HL-60 (cell line): ENCODE results near the gene KRT14.

Source experiments
- DNase-seq, 2 experiments: peaks; one replicate each; pipeline ENCODE4 v3.0.0-alpha.2; 2010 to 2020; ENCODE audit warnings: low read depth in 1 of 2, low spot score in 1 of 2
- H3K27ac ChIP-seq: fragments of 250-450 bp; sonication (Bioruptor Pico); replicated peaks from 2 replicates; pipeline ENCODE4 v1.5.1; 2020; ENCODE audit warnings: mild to moderate bottlenecking, moderate library complexity
- H3K27me3 ChIP-seq: fragments of 250-450 bp; sonication (Bioruptor Pico); 2 replicates; pipeline ENCODE4 v1.5.1; 2021; ENCODE audit warnings: mild to moderate bottlenecking, moderate library complexity; ENCODE audit not compliant: insufficient read depth, poor library complexity, severe bottlenecking
- H3K4me3 ChIP-seq: replicated peaks from 2 replicates; pipeline ENCODE4 v1.5.1; 2011; ENCODE audit warnings: mild to moderate bottlenecking, control low read depth, low read length; ENCODE audit not compliant: insufficient read depth
- CTCF ChIP-seq: IDR thresholded peaks from one replicate; pipeline ENCODE4 v1.5.1; 2011; ENCODE audit warnings: low read length, control low read depth, inconsistent platforms; ENCODE audit not compliant: insufficient read depth
- GABPA ChIP-seq: IDR thresholded peaks from 2 replicates; pipeline ENCODE4 v1.6.1; 2012; ENCODE audit warnings: low read depth
- POLR2AphosphoS5 ChIP-seq: IDR thresholded peaks from 2 replicates; pipeline ENCODE4 v1.6.1; 2012; ENCODE audit warnings: low read depth
- REST ChIP-seq: IDR thresholded peaks from 2 replicates; pipeline ENCODE4 v1.6.1; 2012; ENCODE audit warnings: low read depth; ENCODE audit not compliant: insufficient replicate concordance
- SPI1 ChIP-seq: IDR thresholded peaks from 2 replicates; pipeline ENCODE4 v1.6.1; 2012; ENCODE audit warnings: low read depth, mild to moderate bottlenecking, borderline replicate concordance

KRT14 gene

GRCh38 chr17:41633556-41634199 lies 47.0 kb upstream of the KRT14 start:
- Histone ChIP-seq H3K27ac (no peak overlapping the region), H3K27me3 (no peaks in the 10 kb centered on the region), H3K4me3 (no peak overlapping the region)
- no peak for DNase-seq
- no peak for TF ChIP-seq POLR2AphosphoS5
- no peak for TF ChIP-seq CTCF

GRCh38 chr17:41632482-41633105 lies 45.9 kb upstream of the KRT14 start:
- Histone ChIP-seq H3K4me3 (no peak overlapping the region), H3K27me3 (no peaks in the 10 kb centered on the region), H3K27ac (no peak overlapping the region)
- TF ChIP-seq SPI1, result no peak
- no peak for TF ChIP-seq POLR2AphosphoS5
- no peak for TF ChIP-seq CTCF
- no peak for TF ChIP-seq GABPA
- no peak for TF ChIP-seq REST
- DNase-seq, result no peak

- TF ChIP-seq CTCF, result no peak
- TF ChIP-seq SPI1, result no peak
- TF ChIP-seq POLR2AphosphoS5, result no peak
- TF ChIP-seq REST, result no peak
- TF ChIP-seq GABPA, result no peak
- H3K27ac ChIP-seq, result no peak overlapping the region
- no peak for DNase-seq
- H3K4me3 ChIP-seq, result no peak overlapping the region
- no peaks in the 10 kb centered on the region for H3K27me3 ChIP-seq
Measured at GRCh38 chr17:41631898-41632285, 45.2 kb upstream of the KRT14 start.
